ENCODE results near the gene SLU7.

Gene SLU7

GRCh38 chr5:160421625-160422258, 2.9 kb upstream of the SLU7 start, which contains the start of gene PTTG1:
PTTG1 (plus strand) TSS chr5:160421855; CDS start chr5:160422313, 458 bp downstream.
- peak within 1 kb of the TSS; percentile 68 for H3K4me3 ChIP-seq (ENCODE audit: low read depth, low read length)
- DNase-seq (ENCODE audit: low read depth, low spot score), result peak; percentile 99
- TF ChIP-seq CTCF (IDR thresholded peaks at IDR 0.05; ENCODE audit: low read depth, low read length), result no peak
- in situ Hi-C loops (cut with HindIII; ENCODE audit: low sequenced_read_pairs), result no loop called here

- no peak for TF ChIP-seq CTCF (IDR thresholded peaks at IDR 0.05; ENCODE audit: low read depth, low read length)
- in situ Hi-C loops (cut with HindIII; ENCODE audit: low sequenced_read_pairs), result no loop called here
- no peak overlapping the region for H3K4me3 ChIP-seq (ENCODE audit: low read depth, low read length)
- no peak for DNase-seq (ENCODE audit: low read depth, low spot score)
Observed at GRCh38 chr5:160420331-160420610, 1.4 kb upstream of the SLU7 start.

- no peak for DNase-seq (ENCODE audit: low read depth, low spot score)
- TF ChIP-seq CTCF (IDR thresholded peaks at IDR 0.05; ENCODE audit: low read depth, low read length), result no peak
- peak overlapping the region; percentile 64 for H3K4me3 ChIP-seq (ENCODE audit: low read depth, low read length)
- in situ Hi-C loops (cut with HindIII; ENCODE audit: low sequenced_read_pairs), result no loop called here
Observed at GRCh38 chr5:160419458-160420330, 813 bp upstream of the SLU7 start.

- in situ Hi-C loops (cut with HindIII; ENCODE audit: low sequenced_read_pairs), result no loop called here
- peak within 1 kb of the TSS; percentile 57 for H3K4me3 ChIP-seq (ENCODE audit: low read depth, low read length)
- no peak for TF ChIP-seq CTCF (IDR thresholded peaks at IDR 0.05; ENCODE audit: low read depth, low read length)
- DNase-seq (ENCODE audit: low read depth, low spot score), result peak; percentile 94
Observed at GRCh38 chr5:160399402-160400353, 19.2 kb downstream of the SLU7 start, which contains the start of gene FAM200C. FAM200C (minus strand) TSS chr5:160400054; CDS start chr5:160395490, 4,564 bp downstream.

GRCh38 chr5:160398806-160399205, 20.1 kb downstream of the SLU7 start:
- H3K4me3 ChIP-seq (ENCODE audit: low read depth, low read length), result peak overlapping the region; percentile 57
- peak; percentile 37 for DNase-seq (ENCODE audit: low read depth, low spot score)
- no peak for TF ChIP-seq CTCF (IDR thresholded peaks at IDR 0.05; ENCODE audit: low read depth, low read length)
- in situ Hi-C loops (cut with HindIII; ENCODE audit: low sequenced_read_pairs), result no loop called here

- no peak overlapping the region for H3K4me3 ChIP-seq (ENCODE audit: low read depth, low read length)
- no peak for TF ChIP-seq CTCF (IDR thresholded peaks at IDR 0.05; ENCODE audit: low read depth, low read length)
- in situ Hi-C loops (cut with HindIII; ENCODE audit: low sequenced_read_pairs), result no loop called here
- no peak for DNase-seq (ENCODE audit: low read depth, low spot score)
Observed at GRCh38 chr5:160397492-160397891, 21.4 kb downstream of the SLU7 start.

Measured in astrocyte of the spinal cord (primary cell).